Measurements from ENCODE around the gene HPSE. TPM values are rescaled to one million over a fixed set of nuclear protein-coding genes. Genes with fewer than 3 reads are reported as not detected.
"Not testable (repeated sequence)": the region's sequence is repeated elsewhere in the genome, so short reads cannot be mapped to it uniquely, and the experiment has no call there.

Gene HPSE
- total RNA-seq, 1 donor from 2014 or later, result 1.0 TPM

- peaks cover 0 to 2% (median 0%) of the 10 kb centered on the region in 3 donors for H3K9me3 ChIP-seq (ENCODE audit: control insufficient read depth in 3 of 3, low read length in 3 of 3)
- H3K4me1 ChIP-seq (ENCODE audit: control insufficient read depth in 3 of 3, insufficient read depth in 3 of 3, low read length in 3 of 3), result peaks cover 3 to 10% (median 6%) of the 10 kb centered on the region in 3 donors
- H3K36me3 ChIP-seq (ENCODE audit: control insufficient read depth in 3 of 3, insufficient read depth in 3 of 3, low read length in 3 of 3), result no peaks in the 10 kb centered on the region
- no peak overlapping the region for H3K27ac ChIP-seq (ENCODE audit: low read depth, low read length)
- peaks cover 8 to 12% (median 9%) of the 10 kb centered on the region in 3 donors for H3K27me3 ChIP-seq (ENCODE audit: control insufficient read depth in 3 of 3, insufficient read depth in 3 of 3, low read length in 3 of 3)
- H3K9ac ChIP-seq (ENCODE audit: low read depth in 1 of 3, low read length in 3 of 3), result no peak overlapping the region
- H3K4me3 ChIP-seq (ENCODE audit: low read length in 3 of 3), result no peak overlapping the region
Observed at GRCh38 chr4:83339573-83339972, 4.9 kb upstream of the HPSE start.

GRCh38 chr4:83335701-83336100 is 1.1 kb upstream of the HPSE start:
- H3K9me3 ChIP-seq (ENCODE audit: control insufficient read depth in 3 of 3, low read length in 3 of 3), result peaks cover 0 to 2% (median 0%) of the 10 kb centered on the region in 3 donors

GRCh38 chr4:83331956-83332355 is 2.7 kb downstream of the HPSE start:
- H3K27ac ChIP-seq (ENCODE audit: low read depth, low read length), result no peak overlapping the region

More at GRCh38 chr4:83335701-83336100, 1.1 kb upstream of the HPSE start:
- Histone ChIP-seq H3K27me3 (ENCODE audit: control insufficient read depth in 3 of 3, insufficient read depth in 3 of 3, low read length in 3 of 3) (peaks cover 19 to 27% (median 22%) of the 10 kb centered on the region in 3 donors), H3K4me3 (ENCODE audit: low read length in 3 of 3) (no peak overlapping the region), H3K27ac (ENCODE audit: low read depth, low read length) (no peak overlapping the region), H3K9ac (ENCODE audit: low read depth in 1 of 3, low read length in 3 of 3) (no peak overlapping the region), H3K4me1 (ENCODE audit: control insufficient read depth in 3 of 3, insufficient read depth in 3 of 3, low read length in 3 of 3) (peaks cover 3 to 14% (median 8%) of the 10 kb centered on the region in 3 donors), H3K36me3 (ENCODE audit: control insufficient read depth in 3 of 3, insufficient read depth in 3 of 3, low read length in 3 of 3) (no peaks in the 10 kb centered on the region)

GRCh38 chr4:83329521-83330110 is 5.0 kb downstream of the HPSE start:
- Histone ChIP-seq H3K27me3 (ENCODE audit: control insufficient read depth in 3 of 3, insufficient read depth in 3 of 3, low read length in 3 of 3) (peaks cover 10 to 15% (median 14%) of the 10 kb centered on the region in 3 donors), H3K27ac (ENCODE audit: low read depth, low read length) (no peak overlapping the region), H3K4me1 (ENCODE audit: control insufficient read depth in 3 of 3, insufficient read depth in 3 of 3, low read length in 3 of 3) (peaks cover 0 to 5% (median 2%) of the 10 kb centered on the region in 3 donors)

More at GRCh38 chr4:83331956-83332355, 2.7 kb downstream of the HPSE start:
- Histone ChIP-seq H3K9me3 (ENCODE audit: control insufficient read depth in 3 of 3, low read length in 3 of 3) (no peaks in the 10 kb centered on the region), H3K9ac (ENCODE audit: low read depth in 1 of 3, low read length in 3 of 3) (no peak overlapping the region), H3K4me1 (ENCODE audit: control insufficient read depth in 3 of 3, insufficient read depth in 3 of 3, low read length in 3 of 3) (peaks cover 3 to 14% (median 8%) of the 10 kb centered on the region in 3 donors), H3K4me3 (ENCODE audit: low read length in 3 of 3) (no peak overlapping the region), H3K27me3 (ENCODE audit: control insufficient read depth in 3 of 3, insufficient read depth in 3 of 3, low read length in 3 of 3) (peaks cover 19 to 27% (median 22%) of the 10 kb centered on the region in 3 donors), H3K36me3 (ENCODE audit: control insufficient read depth in 3 of 3, insufficient read depth in 3 of 3, low read length in 3 of 3) (no peaks in the 10 kb centered on the region)

GRCh38 chr4:83328521-83329187 is 6.0 kb downstream of the HPSE start:
- Histone ChIP-seq H3K27me3 (ENCODE audit: control insufficient read depth in 3 of 3, insufficient read depth in 3 of 3, low read length in 3 of 3) (peaks cover 5 to 7% (median 6%) of the 10 kb centered on the region in 3 donors), H3K9ac (ENCODE audit: low read depth in 1 of 3, low read length in 3 of 3) (no peak overlapping the region), H3K9me3 (ENCODE audit: control insufficient read depth in 3 of 3, low read length in 3 of 3) (no peaks in the 10 kb centered on the region), H3K27ac (ENCODE audit: low read depth, low read length) (no peak overlapping the region), H3K36me3 (ENCODE audit: control insufficient read depth in 3 of 3, insufficient read depth in 3 of 3, low read length in 3 of 3) (no peaks in the 10 kb centered on the region), H3K4me3 (ENCODE audit: low read length in 3 of 3) (no peak overlapping the region), H3K4me1 (ENCODE audit: control insufficient read depth in 3 of 3, insufficient read depth in 3 of 3, low read length in 3 of 3) (no peaks in the 10 kb centered on the region)

More at GRCh38 chr4:83329521-83330110, 5.0 kb downstream of the HPSE start:
- no peaks in the 10 kb centered on the region for H3K36me3 ChIP-seq (ENCODE audit: control insufficient read depth in 3 of 3, insufficient read depth in 3 of 3, low read length in 3 of 3)
- no peak overlapping the region for H3K9ac ChIP-seq (ENCODE audit: low read depth in 1 of 3, low read length in 3 of 3)
- H3K4me3 ChIP-seq (ENCODE audit: low read length in 3 of 3), result no peak overlapping the region
- H3K9me3 ChIP-seq (ENCODE audit: control insufficient read depth in 3 of 3, low read length in 3 of 3), result no peaks in the 10 kb centered on the region

- no peak overlapping the region for H3K9ac ChIP-seq (ENCODE audit: low read depth in 1 of 3, low read length in 3 of 3)
- no peak overlapping the region for H3K4me3 ChIP-seq (ENCODE audit: low read length in 3 of 3)
- H3K27me3 ChIP-seq (ENCODE audit: control insufficient read depth in 3 of 3, insufficient read depth in 3 of 3, low read length in 3 of 3), result no peaks in the 10 kb centered on the region
- no peaks in the 10 kb centered on the region for H3K36me3 ChIP-seq (ENCODE audit: control insufficient read depth in 3 of 3, insufficient read depth in 3 of 3, low read length in 3 of 3)
- no peaks in the 10 kb centered on the region for H3K9me3 ChIP-seq (ENCODE audit: control insufficient read depth in 3 of 3, low read length in 3 of 3)
- H3K4me1 ChIP-seq (ENCODE audit: control insufficient read depth in 3 of 3, insufficient read depth in 3 of 3, low read length in 3 of 3), result no peaks in the 10 kb centered on the region
- H3K27ac ChIP-seq (ENCODE audit: low read depth, low read length), result no peak overlapping the region
Observed at GRCh38 chr4:83326546-83326945, 8.1 kb downstream of the HPSE start.

GRCh38 chr4:83325306-83325705 is 9.3 kb downstream of the HPSE start:
- not testable (repeated sequence) for H3K9me3 ChIP-seq (ENCODE audit: control insufficient read depth in 3 of 3, low read length in 3 of 3); H3K9ac ChIP-seq (ENCODE audit: low read depth in 1 of 3, low read length in 3 of 3); H3K27ac ChIP-seq (ENCODE audit: low read depth, low read length)

GRCh38 chr4:83323136-83323535 is 11.5 kb downstream of the HPSE start:
- no peaks in the 10 kb centered on the region for H3K4me1 ChIP-seq (ENCODE audit: control insufficient read depth in 3 of 3, insufficient read depth in 3 of 3, low read length in 3 of 3)
- no peaks in the 10 kb centered on the region for H3K27me3 ChIP-seq (ENCODE audit: control insufficient read depth in 3 of 3, insufficient read depth in 3 of 3, low read length in 3 of 3)
- no peaks in the 10 kb centered on the region for H3K9me3 ChIP-seq (ENCODE audit: control insufficient read depth in 3 of 3, low read length in 3 of 3)
- no peaks in the 10 kb centered on the region for H3K36me3 ChIP-seq (ENCODE audit: control insufficient read depth in 3 of 3, insufficient read depth in 3 of 3, low read length in 3 of 3)
- H3K27ac ChIP-seq (ENCODE audit: low read depth, low read length), result no peak overlapping the region
- H3K9ac ChIP-seq (ENCODE audit: low read depth in 1 of 3, low read length in 3 of 3), result no peak overlapping the region
- no peak overlapping the region for H3K4me3 ChIP-seq (ENCODE audit: low read length in 3 of 3)

More at GRCh38 chr4:83325306-83325705, 9.3 kb downstream of the HPSE start:
- not testable (repeated sequence) for H3K4me1 ChIP-seq (ENCODE audit: control insufficient read depth in 3 of 3, insufficient read depth in 3 of 3, low read length in 3 of 3); H3K27me3 ChIP-seq (ENCODE audit: control insufficient read depth in 3 of 3, insufficient read depth in 3 of 3, low read length in 3 of 3); H3K4me3 ChIP-seq (ENCODE audit: low read length in 3 of 3); H3K36me3 ChIP-seq (ENCODE audit: control insufficient read depth in 3 of 3, insufficient read depth in 3 of 3, low read length in 3 of 3)

- Histone ChIP-seq H3K4me1 (ENCODE audit: control insufficient read depth in 3 of 3, insufficient read depth in 3 of 3, low read length in 3 of 3) (no peaks in the 10 kb centered on the region), H3K36me3 (ENCODE audit: control insufficient read depth in 3 of 3, insufficient read depth in 3 of 3, low read length in 3 of 3) (no peaks in the 10 kb centered on the region), H3K9me3 (ENCODE audit: control insufficient read depth in 3 of 3, low read length in 3 of 3) (no peaks in the 10 kb centered on the region), H3K4me3 (ENCODE audit: low read length in 3 of 3) (no peak overlapping the region), H3K9ac (ENCODE audit: low read depth in 1 of 3, low read length in 3 of 3) (no peak overlapping the region), H3K27me3 (ENCODE audit: control insufficient read depth in 3 of 3, insufficient read depth in 3 of 3, low read length in 3 of 3) (no peaks in the 10 kb centered on the region), H3K27ac (ENCODE audit: low read depth, low read length) (no peak overlapping the region)
Observed at GRCh38 chr4:83320548-83320947, 14.1 kb downstream of the HPSE start.

- no peak overlapping the region for H3K27ac ChIP-seq (ENCODE audit: low read depth, low read length)
- H3K36me3 ChIP-seq (ENCODE audit: control insufficient read depth in 3 of 3, insufficient read depth in 3 of 3, low read length in 3 of 3), result no peaks in the 10 kb centered on the region
- H3K4me3 ChIP-seq (ENCODE audit: low read length in 3 of 3), result no peak overlapping the region
- H3K27me3 ChIP-seq (ENCODE audit: control insufficient read depth in 3 of 3, insufficient read depth in 3 of 3, low read length in 3 of 3), result no peaks in the 10 kb centered on the region
- H3K9me3 ChIP-seq (ENCODE audit: control insufficient read depth in 3 of 3, low read length in 3 of 3), result no peaks in the 10 kb centered on the region
- H3K4me1 ChIP-seq (ENCODE audit: control insufficient read depth in 3 of 3, insufficient read depth in 3 of 3, low read length in 3 of 3), result no peaks in the 10 kb centered on the region
- no peak overlapping the region for H3K9ac ChIP-seq (ENCODE audit: low read depth in 1 of 3, low read length in 3 of 3)
Observed at GRCh38 chr4:83318666-83319065, 16.0 kb downstream of the HPSE start.
